Measurements from ENCODE around the gene ABCF2. TPM values are rescaled to one million over a fixed set of nuclear protein-coding genes. Genes with fewer than 3 reads are reported as not detected.

Gene ABCF2
- total RNA-seq, 1 donor from 2014 or later = 24.5 TPM

- ATAC-seq = peak; percentile 62
- no peak for DNase-seq (ENCODE audit: missing footprints)
- intact Hi-C loops (cut with DNase I) = loop anchor here (1.0 to 2.0 kb wide), 2 partner anchors 44 to 135 kb away; no protein-coding TSS in a partner anchor
Measured at GRCh38 chr7:151168003-151168786, 58.8 kb downstream of the ABCF2 start.

GRCh38 chr7:151167197-151167961 lies 59.6 kb downstream of the ABCF2 start, which contains the start of gene GBX1:
Gene GBX1, minus strand, starts transcription at chr7:151167694. Its CDS starts 146 bp downstream, at chr7:151167548.
- DNase-seq (ENCODE audit: missing footprints) = no peak

GRCh38 chr7:151166629-151167196 lies 60.3 kb downstream of the ABCF2 start:
- DNase-seq (ENCODE audit: missing footprints) = no peak
- ATAC-seq = no peak
- intact Hi-C loops (cut with DNase I) = no loop called here

More at GRCh38 chr7:151167197-151167961, 59.6 kb downstream of the ABCF2 start, which contains the start of gene GBX1:
- peak; percentile 51 for ATAC-seq
- intact Hi-C loops (cut with DNase I) = no loop called here

Other genes with a start within 250 kb of the ABCF2 start
- 97.3 TPM for gene KCNH2, start 248.9 kb downstream of the ABCF2 start, total RNA-seq
- 19.4 TPM for gene NOS3, start 236.2 kb downstream of the ABCF2 start, total RNA-seq
- not detected for gene ATG9B, start 202.7 kb downstream of the ABCF2 start, total RNA-seq
- gene ABCB8, start 198.8 kb downstream of the ABCF2 start, total RNA-seq = 24.5 TPM
- gene ASIC3, start 178.7 kb downstream of the ABCF2 start, total RNA-seq = 5.5 TPM
- 6.7 TPM for gene CDK5, start 169.3 kb downstream of the ABCF2 start, total RNA-seq
- gene SLC4A2, start 167.6 kb downstream of the ABCF2 start, total RNA-seq = 61.2 TPM
- 79.2 TPM for gene FASTK, start 146.4 kb downstream of the ABCF2 start, total RNA-seq
- 35.5 TPM for gene TMUB1, start 143.7 kb downstream of the ABCF2 start, total RNA-seq
- 57.4 TPM for gene AGAP3, start 140.7 kb downstream of the ABCF2 start, total RNA-seq
- gene GBX1, start 59.5 kb downstream of the ABCF2 start, total RNA-seq = 2.4 TPM
- gene ASB10, start 40.0 kb downstream of the ABCF2 start, total RNA-seq = 41.4 TPM
- not detected for gene H2BK1, start 16.7 kb downstream of the ABCF2 start, total RNA-seq
- gene CHPF2, start 5.3 kb upstream of the ABCF2 start, total RNA-seq = 11.6 TPM
- gene SMARCD3, start 21.5 kb upstream of the ABCF2 start, total RNA-seq = 110 TPM
- 31.3 TPM for gene NUB1, start 114.6 kb upstream of the ABCF2 start, total RNA-seq
- 0.41 TPM for gene WDR86, start 182.8 kb upstream of the ABCF2 start, total RNA-seq
- not detected for gene CRYGN, start 212.9 kb upstream of the ABCF2 start, total RNA-seq

Measured in Right ventricle myocardium inferior (tissue), 1 donor.